H1 (cell line): Measurements from ENCODE around the gene TLE4. TPM values are rescaled to one million over a fixed set of nuclear protein-coding genes. Genes with fewer than 3 reads are reported as not detected.

Experiments used
- ATF3 ChIP-seq: IDR thresholded peaks from 2 replicates; pipeline ENCODE4 v1.6.1; 2011; ENCODE audit warnings: low read depth, mild to moderate bottlenecking, low read length; ENCODE audit not compliant: insufficient read depth
- CHD1 ChIP-seq: IDR thresholded peaks from 2 replicates; pipeline ENCODE4 v1.6.1; 2012; ENCODE audit warnings: low read depth, low read length, improper control_type of control experiment
- CHD7 ChIP-seq: fragments of 300-600 bp; sonication (generic); IDR thresholded peaks from 2 replicates; pipeline ENCODE4 v1.7.1; 2012; ENCODE audit warnings: low read length, moderate library complexity, mild to moderate bottlenecking, inconsistent platforms; ENCODE audit not compliant: insufficient replicate concordance
- CREB1 ChIP-seq: IDR thresholded peaks from 2 replicates; pipeline ENCODE4 v1.6.1; 2012; ENCODE audit warnings: inconsistent platforms
- EP300 ChIP-seq, 2 experiments: IDR thresholded peaks; 1 replicate in 1 of 2; 2 replicates in 1 of 2; pipeline ENCODE4 v1.6.1; 2011 to 2012; ENCODE audit warnings: low read depth in 2 of 2, low read length in 2 of 2, mild to moderate bottlenecking in 2 of 2, borderline replicate concordance in 1 of 2, inconsistent platforms in 1 of 2, moderate library complexity in 1 of 2
- FOSL1 ChIP-seq: IDR thresholded peaks from 2 replicates; pipeline ENCODE4 v1.6.1; 2011; ENCODE audit warnings: mild to moderate bottlenecking, low read depth, low read length, moderate library complexity; ENCODE audit not compliant: insufficient read depth
- RBBP5 ChIP-seq: IDR thresholded peaks from 2 replicates; pipeline ENCODE4 v1.7.1; 2012; ENCODE audit warnings: low read depth, mild to moderate bottlenecking, inconsistent platforms, low read length, moderate library complexity, borderline replicate concordance
- RXRA ChIP-seq: IDR thresholded peaks from 2 replicates; pipeline ENCODE4 v1.6.1; 2011; ENCODE audit warnings: low read depth, mild to moderate bottlenecking, low read length, moderate library complexity; ENCODE audit not compliant: insufficient read depth
- YY1 ChIP-seq: IDR thresholded peaks from 2 replicates; pipeline ENCODE4 v1.6.1; 2011; ENCODE audit warnings: low read depth, mild to moderate bottlenecking, low read length
- polyA plus RNA-seq, 7 experiments: library from polyadenylated mRNA; depleted of rRNA in 3 of 7; stranded (reverse) in 5 of 7; unstranded in 2 of 7; fragments of >200 nt in 5 of 7; fragments of 200-250 nt in 2 of 7; gene quantifications; 1 replicate in 5 of 7; 2 replicates in 1 of 7; 4 replicates in 1 of 7; pipeline versions ENCODE4 v1.2.1 to v1.2.3, GENCODE V29; 2011 to 2013; ENCODE audit warnings: missing spikeins in 2 of 7, mixed read lengths in 2 of 7
- total RNA-seq: library from RNA; stranded (reverse); fragmentation: NEBNext Ultra II Directional; extraction: Animal tissue kit (Norgen Biotek cat#: 25700); gene quantifications from 2 replicates; pipeline ENCODE4 v1.2.1, GENCODE V29; 2021

Gene TLE4
- total and polyA plus RNA-seq, 2 of the 8 experiments (the other 6 are each of a cell fraction or from before 2014, with no cell fraction given), result 32.4 to 36.9 TPM

DNA sequence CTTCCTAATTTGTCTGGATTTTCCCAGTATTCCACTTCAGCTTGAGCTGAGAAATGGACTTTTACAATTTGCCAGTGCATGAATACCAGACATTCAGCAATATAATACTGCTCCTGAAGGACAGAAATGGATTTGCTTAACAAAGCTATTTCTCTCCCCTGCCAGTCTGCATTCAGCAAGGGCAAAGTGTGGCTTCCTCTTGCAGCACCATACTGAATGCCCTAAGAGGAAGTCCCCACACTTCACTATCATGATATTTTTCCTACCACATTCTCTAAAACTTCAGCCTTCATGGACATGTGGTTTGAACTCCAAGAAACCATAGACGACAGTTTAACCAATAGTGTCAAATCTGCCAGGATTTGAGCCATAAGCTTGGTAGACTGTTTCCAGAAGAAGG is 19.8 kb upstream of the TLE4 start (continued):
- TF ChIP-seq CHD7 (no peak), CREB1 (no peak), YY1 (no peak), RXRA (no peak), CHD1 (no peak), ATF3 (no peak), EP300 (IDR thresholded peaks at IDR 0.05; ENCODE audit: borderline replicate concordance in 1 of 2, low read depth in 2 of 2, low read length in 2 of 2) (no peak), RBBP5 (no peak), FOSL1 (no peak)
